Left ventricle myocardium superior (tissue), 1 donor: Measurements from ENCODE around the gene IGLL5. TPM values are rescaled to one million over a fixed set of nuclear protein-coding genes. Genes with fewer than 3 reads are reported as not detected.

Experiments used
- ATAC-seq: fragments of 200-7000 bp; cut with Tn5 transposase; one replicate; pipeline ENCODE4 v1.9.1; 2020; ENCODE audit warnings: mild to moderate bottlenecking, moderate library complexity
- DNase-seq: peaks from one replicate; pipeline ENCODE4 v3.0.0-alpha.2; 2020
- intact Hi-C: fragments of 100-400 bp; cut with micrococcal nuclease; formaldehyde crosslinking; loops from one replicate; pipeline ENCODE4 v1.11.0; 2022
- long read RNA-seq: library from polyadenylated mRNA; unstranded; transcript quantifications from one replicate; pipeline ENCODE4 v2.0.0, GENCODE V29; 2021
- total RNA-seq: library from RNA; stranded (reverse); fragmentation: NEBNext Ultra II Directional; extraction: Animal tissue kit (Norgen Biotek cat#: 25700); gene quantifications from one replicate; pipeline ENCODE4 v1.2.1, GENCODE V29; 2021
- donor health status: DM: no; HTN: yes; CAD: no; lungs with severe emphysema.

IGLL5 gene
- 0.92 TPM for total RNA-seq
- long read RNA-seq = 0 reads

GRCh38 chr22:22887621-22888503 lies at the start of gene IGLL5:
Gene IGLL5 (plus strand): TSS chr22:22887816. CDS start chr22:22888054, 238 bp downstream.
- ATAC-seq = no peak
- intact Hi-C loops = no loop called here
- DNase-seq = no peak

DNA sequence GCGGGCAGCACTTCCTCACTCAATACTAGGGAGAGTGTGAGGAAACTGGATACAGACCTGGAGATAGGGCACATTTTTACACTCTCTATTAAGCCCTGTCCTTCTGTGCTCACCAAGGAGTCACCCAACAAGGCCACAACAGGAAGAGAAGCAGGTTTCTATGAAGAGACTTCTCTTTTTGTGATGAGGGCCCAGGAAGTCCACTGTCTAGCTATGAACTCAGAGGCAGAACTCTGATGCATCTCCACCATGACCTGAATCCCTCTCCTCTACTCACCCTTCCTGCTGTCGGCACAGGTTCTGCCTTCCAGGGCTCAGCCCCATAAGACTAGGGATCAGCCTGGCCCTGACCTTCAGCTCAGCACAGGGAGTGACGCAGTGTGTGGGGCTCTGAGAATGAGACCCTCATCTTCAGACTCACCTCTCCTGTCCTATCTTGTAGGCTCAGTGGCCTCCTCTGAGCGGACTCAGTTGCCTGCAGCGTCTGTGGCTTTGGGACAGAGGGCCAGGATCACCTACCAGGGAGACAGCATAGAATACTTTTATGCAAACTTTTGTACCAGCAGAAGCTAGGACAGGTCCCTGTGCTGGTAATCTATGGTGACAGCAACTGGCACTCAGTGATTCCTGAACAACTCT lies 49.3 kb upstream of the IGLL5 start:
- DNase-seq (no peak), ATAC-seq (no peak)
- intact Hi-C loops = no loop called here

- ATAC-seq (no peak), DNase-seq (no peak)
- intact Hi-C loops = loop anchor here (10.0 kb wide), 1 partner anchor 115 kb away; no protein-coding TSS in a partner anchor
These were observed 47.9 kb upstream of the IGLL5 start for GRCh38 chr22:22839570-22840314.

DNA sequence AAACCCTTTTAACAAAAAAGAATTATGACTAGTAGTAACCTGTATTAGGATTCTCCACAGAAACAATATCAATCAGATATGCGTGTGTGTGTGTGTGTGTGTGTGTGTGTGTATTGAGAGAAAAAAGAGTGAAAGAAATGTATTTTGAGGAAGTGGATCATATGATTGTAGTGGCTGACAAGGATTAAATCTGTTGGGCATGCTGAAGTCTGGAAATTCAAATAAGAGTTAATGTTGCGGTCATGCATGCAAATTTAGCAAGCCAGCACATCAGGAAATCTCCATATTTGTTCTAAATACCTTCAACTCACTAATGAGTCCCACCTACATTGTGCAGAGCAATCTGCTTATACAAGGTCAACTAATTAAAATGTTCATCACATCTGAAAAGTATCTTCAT lies 46.8 kb upstream of the IGLL5 start:
- ATAC-seq (no peak), DNase-seq (no peak)
- intact Hi-C loops = loop anchor here (10.0 kb wide), 1 partner anchor 114 kb away; no protein-coding TSS in a partner anchor

DNA sequence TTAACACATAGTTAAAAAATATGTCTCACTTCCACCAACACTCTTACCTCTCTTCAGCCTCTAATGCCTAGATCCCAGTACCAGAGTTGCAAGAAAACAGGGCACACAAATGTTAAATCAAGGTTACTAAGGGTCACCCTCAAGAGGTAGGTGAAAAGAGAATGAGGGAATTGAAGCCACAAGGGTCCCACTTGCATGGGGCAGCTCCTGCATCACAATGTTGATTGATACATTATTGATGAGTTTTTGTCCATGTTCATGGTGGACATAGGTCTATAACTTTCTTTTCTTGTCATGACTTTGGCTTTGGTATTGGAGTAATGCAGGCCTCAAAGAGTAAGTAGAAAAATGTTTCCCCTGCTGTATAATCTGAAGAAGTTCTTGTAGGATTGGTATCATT lies 46.0 kb upstream of the IGLL5 start:
- no peak for DNase-seq
- no peak for ATAC-seq
- intact Hi-C loops = loop anchor here (10.0 kb wide), 1 partner anchor 113 kb away; no protein-coding TSS in a partner anchor

- no peak for ATAC-seq
- no peak for DNase-seq
- intact Hi-C loops = loop anchor here (10.0 kb wide), 1 partner anchor 113 kb away; no protein-coding TSS in a partner anchor
These were observed 45.5 kb upstream of the IGLL5 start for GRCh38 chr22:22842085-22842484.

DNA sequence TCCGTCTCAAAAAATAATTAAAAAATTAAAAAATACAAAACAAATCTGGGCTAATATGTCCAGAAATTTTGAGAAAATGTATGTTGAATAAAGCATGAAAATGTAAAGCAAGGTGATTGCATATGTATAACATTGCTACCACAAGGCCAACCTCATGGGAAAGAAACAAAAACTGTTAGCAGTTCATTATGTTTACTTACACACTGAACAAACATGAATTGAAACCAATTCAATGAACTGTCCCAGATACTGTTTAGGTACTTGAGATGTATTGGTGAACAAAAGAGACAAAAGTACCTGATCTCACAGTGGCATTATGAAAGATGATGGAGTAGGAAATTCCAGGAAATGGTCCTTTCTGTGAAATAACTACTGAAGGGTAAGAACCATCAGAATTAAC lies 43.8 kb upstream of the IGLL5 start:
- DNase-seq = no peak
- ATAC-seq = no peak
- intact Hi-C loops = loop anchor here (10.0 kb wide), 1 partner anchor 111 kb away; no protein-coding TSS in a partner anchor

- intact Hi-C loops = loop anchor here (10.0 kb wide), 1 partner anchor 108 kb away; no protein-coding TSS in a partner anchor
- ATAC-seq = no peak
These were observed 40.4 kb upstream of the IGLL5 start for GRCh38 chr22:22847241-22847640.

GRCh38 chr22:22848364-22848866 lies 39.2 kb upstream of the IGLL5 start:
- ATAC-seq = peak; percentile 71
- peak; percentile 66 for DNase-seq
- intact Hi-C loops = loop anchor here (10.0 kb wide), 1 partner anchor 106 kb away; no protein-coding TSS in a partner anchor

More at GRCh38 chr22:22847241-22847640, 40.4 kb upstream of the IGLL5 start:
- no peak for DNase-seq

DNA sequence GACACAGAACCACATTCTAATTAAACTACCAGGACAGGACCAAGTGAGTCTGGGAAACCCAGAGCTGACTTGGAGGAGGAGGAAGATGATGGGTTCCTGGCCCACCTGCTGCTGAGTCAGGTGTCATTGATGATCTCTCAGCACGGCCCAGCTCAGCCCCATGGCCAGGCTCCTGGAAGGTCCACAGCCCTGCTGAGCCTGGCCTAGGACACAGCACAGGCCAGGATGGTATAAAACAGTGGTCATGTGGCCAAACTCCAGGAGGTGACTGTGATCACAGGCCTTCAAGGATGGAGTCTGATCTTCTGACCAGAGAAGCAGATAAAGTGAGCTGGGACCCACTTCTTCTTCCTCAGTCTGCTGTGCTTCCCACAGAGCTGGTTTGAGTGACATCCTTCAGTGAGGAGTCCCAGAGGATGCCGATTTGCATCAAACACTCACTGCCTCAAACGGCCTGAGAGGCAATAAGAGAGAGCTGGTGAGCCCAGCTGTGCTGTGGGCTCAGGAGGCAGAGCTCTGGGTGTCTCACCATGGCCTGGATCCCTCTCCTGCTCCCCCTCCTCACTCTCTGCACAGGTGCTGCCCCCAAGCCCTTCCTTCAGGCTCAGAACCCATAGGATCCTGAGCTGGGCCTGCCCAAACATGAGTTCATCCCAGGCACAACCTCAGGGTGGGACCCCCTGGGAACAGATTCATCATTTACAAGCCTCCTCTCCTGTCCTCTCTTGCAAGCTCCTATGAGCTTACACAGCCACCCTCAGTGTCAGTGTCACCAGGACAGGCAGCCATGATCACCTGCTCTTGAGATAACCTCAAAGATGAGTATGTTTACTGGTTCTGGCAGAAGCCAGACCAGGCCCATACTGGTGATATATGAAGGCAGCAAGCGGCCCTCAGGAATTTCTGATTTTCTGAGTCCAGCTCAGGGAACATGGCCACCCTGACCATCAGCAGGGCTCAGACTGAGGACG lies 37.7 kb upstream of the IGLL5 start:
- intact Hi-C loops = loop anchor here (10.0 kb wide), 1 partner anchor 105 kb away; no protein-coding TSS in a partner anchor
- ATAC-seq = no peak
- DNase-seq = no peak

- intact Hi-C loops = no loop called here
These were observed 35.6 kb upstream of the IGLL5 start for GRCh38 chr22:22851969-22852368.

DNA sequence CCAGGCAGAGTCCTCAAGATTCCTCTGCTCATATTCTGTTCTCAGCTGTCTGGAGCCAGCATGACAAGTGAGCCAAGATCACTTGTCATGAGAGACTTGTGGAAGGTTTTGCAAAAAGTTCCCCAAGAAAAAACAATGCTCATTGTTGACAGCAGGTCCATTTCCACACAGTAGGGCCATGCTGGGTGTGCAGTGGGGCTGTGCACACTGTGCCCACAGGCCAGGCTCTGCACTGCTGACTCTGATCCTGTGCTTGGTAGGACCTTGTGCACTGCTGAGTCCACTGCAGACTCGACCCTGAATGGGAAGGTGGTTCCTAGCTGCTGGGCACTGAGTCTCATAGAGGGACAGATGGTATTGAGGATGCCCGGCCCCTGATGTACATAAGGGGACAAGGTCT lies 33.9 kb upstream of the IGLL5 start:
- ATAC-seq = no peak
- DNase-seq = no peak
- intact Hi-C loops = no loop called here

More at GRCh38 chr22:22851969-22852368, 35.6 kb upstream of the IGLL5 start:
- ATAC-seq (no peak), DNase-seq (no peak)

DNA sequence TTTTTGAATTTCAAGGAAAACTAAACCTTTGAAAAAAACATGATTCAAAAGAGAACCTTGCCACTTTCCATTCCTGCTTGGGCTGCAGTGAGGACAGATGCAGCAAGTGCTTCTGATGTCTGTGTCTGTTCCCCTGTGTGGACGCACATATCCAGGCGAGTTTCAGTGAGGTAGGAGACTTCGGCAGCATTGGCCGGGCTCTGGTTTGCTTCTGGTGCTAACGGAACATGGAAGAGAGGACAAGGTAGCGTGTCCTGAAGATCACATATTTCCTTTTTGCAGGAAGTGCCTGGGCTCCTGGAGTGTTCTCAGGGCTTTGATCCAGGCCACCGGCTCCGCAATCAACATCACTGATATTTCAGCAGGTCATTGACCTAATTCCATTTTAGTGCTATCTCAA lies 33.1 kb upstream of the IGLL5 start:
- no peak for DNase-seq

DNA sequence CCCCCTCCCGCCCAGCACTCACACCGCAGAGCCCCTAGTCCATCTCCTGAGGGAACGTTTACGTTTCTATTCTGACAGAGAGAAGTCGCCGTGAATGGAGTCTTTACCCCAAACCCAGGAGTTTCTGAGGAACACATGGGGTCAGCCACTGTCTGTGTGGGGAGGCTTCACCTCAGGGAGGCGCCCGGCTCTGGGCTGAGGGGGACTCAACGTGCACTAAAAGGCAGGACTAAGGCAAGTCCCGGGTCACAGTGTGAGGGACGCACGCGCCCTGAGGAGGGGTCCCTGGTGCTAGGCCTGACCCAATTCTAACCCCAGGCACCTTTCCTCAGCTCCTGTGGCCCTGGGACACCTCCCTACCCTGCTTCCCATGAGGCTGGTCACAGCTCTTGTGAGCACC lies 32.5 kb upstream of the IGLL5 start:
- intact Hi-C loops = no loop called here
- ATAC-seq (no peak), DNase-seq (no peak)

More for the DNA sequence above, 33.1 kb upstream of the IGLL5 start:
- no peak for ATAC-seq
- intact Hi-C loops = no loop called here

DNA sequence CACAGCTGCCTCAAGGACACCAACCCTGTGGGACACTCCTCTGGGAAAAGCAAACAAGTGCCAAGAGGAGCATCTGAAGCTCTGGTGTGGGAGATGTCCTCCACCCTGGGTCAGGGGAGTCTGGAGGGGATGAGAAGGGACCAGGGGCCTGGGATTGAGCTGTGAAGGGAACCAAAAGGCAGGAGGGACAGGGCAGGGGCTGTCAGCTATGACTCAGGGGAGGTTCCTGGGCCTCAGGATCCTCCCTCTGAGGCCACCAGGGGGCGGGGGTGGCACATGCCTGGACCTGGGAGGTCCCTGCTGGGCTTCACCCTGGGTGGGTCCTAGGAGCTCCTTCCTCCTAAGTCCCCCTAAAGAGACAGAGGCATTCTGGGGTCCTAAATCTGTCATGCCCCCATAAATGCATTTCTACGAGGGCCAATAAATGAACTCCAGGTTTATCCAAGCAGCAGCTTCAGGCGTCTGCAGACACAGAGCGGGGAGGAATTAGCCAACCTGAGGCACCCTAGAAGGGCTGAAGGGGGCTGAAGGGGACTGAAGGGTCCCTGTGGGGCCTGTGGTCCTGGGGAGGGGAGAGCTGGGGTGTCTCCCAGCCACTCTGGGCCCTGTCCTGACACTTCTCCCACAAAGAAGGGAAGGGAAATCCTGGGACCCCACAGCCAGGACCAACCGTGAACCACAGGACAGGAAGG lies 31.9 kb upstream of the IGLL5 start:
- intact Hi-C loops = no loop called here
- DNase-seq (peak; percentile 42), ATAC-seq (no peak)

- intact Hi-C loops = no loop called here
- DNase-seq (no peak), ATAC-seq (no peak)
These were observed 31.3 kb upstream of the IGLL5 start for GRCh38 chr22:22856364-22856763.

DNA sequence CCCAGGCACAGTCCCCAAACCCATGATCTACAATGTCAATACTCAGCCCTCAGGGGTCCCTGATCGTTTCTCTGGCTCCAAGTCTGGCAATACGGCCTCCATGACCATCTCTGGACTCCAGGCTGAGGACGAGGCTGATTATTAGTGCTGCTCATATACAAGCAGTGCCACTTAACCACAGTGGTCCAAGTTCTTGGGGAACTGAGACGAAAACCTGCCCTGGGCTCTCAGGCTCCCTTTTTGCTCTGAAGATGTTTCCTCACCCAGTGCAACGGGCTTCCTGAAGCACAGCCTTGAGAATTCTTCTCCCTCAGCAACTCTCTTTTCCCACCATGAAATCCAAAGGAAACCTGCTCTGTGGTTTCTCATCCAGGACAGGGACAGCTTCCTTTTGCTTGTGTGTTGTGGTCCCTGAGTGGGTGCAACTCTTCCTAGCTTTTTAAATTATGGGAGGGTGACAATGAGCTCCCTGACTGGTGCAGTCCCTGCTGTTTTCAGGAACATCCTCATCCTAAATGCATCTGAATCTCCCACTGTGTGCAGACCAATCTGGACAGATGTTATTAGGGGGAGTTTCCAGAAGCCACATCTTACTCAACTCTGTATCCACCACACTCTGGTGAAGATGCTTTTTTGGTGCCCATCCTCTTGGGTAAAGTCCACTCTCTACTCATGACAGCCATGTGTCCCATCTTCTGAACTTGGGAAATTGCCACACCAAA lies 30.6 kb upstream of the IGLL5 start:
- intact Hi-C loops = no loop called here
- DNase-seq = no peak
- no peak for ATAC-seq
